GM12865 (cell line): ENCODE measurements around the gene ARID5B.

ENCODE experiments used
- DNase-seq: peaks from one replicate; pipeline ENCODE4 v3.0.0; 2010; ENCODE audit warnings: low read depth
- H3K4me3 ChIP-seq: 2 replicates; pipeline ENCODE4 v1.5.1; 2011; ENCODE audit warnings: mild to moderate bottlenecking, low read depth, low read length, control low read depth
- TF ChIP-seq, protein P1 (sequence below): IDR thresholded peaks from 2 replicates; pipeline ENCODE4 v1.5.1; 2011; ENCODE audit warnings: low read length, control low read depth, low read depth, inconsistent platforms; ENCODE audit not compliant: insufficient read depth; ENCODE audit errors: missing control alignments

Gene ARID5B

DNA sequence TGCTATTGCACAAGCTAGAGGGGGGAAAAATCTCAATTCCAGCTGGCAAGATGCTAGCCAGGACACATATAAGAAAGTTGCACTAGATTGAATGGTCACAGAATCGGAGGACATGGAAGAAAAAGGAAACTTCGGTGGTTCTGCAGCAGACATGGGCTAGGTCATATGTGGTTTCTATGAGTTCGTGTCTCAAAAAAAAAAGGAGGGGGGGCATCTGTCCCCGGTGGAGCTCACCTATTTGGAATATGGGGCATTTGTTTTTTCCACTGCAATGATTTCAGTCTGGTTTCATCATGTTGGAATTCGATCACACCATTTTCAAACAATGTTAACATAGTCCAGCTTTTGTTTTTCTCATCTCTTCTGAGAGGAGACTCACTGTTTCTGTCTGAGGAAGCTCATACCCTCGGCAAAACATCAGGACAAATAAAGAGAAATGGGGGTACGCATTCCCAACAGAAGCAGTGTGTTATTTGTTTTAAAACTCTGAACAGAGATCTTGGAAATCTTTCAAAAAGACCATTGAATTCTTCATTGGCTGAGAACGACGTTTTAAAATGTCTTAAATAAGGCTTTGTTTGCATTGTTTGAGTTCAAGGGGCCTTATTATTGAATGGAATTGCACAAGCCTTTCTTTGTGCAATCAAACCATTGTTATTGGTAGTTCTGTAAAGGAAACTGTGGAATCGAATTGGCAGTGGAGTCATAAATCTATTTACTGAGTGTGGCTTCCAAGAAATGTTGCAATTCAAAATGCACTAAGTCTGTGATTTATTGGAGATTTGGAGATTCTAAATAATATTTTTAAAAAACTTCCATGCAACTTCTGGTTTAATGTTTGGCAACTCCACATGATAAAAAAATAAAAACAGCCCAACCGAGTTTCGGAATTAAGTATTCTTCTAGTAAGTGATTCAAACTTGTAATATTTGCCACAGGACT, 194.0 kb downstream of the ARID5B start:
- TF ChIP-seq, protein P1, sequence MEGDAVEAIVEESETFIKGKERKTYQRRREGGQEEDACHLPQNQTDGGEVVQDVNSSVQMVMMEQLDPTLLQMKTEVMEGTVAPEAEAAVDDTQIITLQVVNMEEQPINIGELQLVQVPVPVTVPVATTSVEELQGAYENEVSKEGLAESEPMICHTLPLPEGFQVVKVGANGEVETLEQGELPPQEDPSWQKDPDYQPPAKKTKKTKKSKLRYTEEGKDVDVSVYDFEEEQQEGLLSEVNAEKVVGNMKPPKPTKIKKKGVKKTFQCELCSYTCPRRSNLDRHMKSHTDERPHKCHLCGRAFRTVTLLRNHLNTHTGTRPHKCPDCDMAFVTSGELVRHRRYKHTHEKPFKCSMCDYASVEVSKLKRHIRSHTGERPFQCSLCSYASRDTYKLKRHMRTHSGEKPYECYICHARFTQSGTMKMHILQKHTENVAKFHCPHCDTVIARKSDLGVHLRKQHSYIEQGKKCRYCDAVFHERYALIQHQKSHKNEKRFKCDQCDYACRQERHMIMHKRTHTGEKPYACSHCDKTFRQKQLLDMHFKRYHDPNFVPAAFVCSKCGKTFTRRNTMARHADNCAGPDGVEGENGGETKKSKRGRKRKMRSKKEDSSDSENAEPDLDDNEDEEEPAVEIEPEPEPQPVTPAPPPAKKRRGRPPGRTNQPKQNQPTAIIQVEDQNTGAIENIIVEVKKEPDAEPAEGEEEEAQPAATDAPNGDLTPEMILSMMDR, result no peak
- no peak overlapping the region for H3K4me3 ChIP-seq
- no peak for DNase-seq

DNA sequence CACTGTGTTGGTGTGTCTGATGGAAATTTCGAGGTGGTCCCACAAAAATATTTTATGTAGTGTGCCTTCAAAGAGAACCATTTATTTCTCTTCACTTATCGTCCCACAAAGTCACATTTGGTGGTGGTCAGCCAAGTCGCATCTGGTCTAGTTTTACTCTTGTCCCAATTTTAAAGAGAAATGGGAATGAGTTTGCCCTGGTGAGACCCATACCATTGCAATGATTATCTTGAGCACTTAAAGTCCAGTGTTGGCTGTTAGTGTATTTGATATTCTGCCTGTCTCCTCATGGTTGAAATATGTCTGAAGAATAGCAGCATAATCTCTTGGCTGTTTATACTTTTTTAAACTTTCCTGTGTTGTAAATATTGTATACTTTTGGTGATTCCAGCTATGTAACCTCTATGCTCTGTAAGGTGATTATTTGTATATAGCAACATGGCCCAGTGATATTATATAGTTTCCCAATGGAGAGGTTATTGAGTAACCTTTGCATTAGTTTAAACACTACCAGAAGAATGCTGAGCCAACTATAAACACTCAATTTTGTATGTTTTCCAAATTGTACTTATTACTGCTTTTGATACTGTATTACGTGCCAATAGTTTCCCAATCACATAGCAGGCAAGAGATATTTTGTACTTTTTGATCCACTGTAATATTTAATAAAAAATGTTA, 194.9 kb downstream of the ARID5B start:
- H3K4me3 ChIP-seq, result no peak overlapping the region
- TF ChIP-seq, protein P1, result no peak
- no peak for DNase-seq

DNA sequence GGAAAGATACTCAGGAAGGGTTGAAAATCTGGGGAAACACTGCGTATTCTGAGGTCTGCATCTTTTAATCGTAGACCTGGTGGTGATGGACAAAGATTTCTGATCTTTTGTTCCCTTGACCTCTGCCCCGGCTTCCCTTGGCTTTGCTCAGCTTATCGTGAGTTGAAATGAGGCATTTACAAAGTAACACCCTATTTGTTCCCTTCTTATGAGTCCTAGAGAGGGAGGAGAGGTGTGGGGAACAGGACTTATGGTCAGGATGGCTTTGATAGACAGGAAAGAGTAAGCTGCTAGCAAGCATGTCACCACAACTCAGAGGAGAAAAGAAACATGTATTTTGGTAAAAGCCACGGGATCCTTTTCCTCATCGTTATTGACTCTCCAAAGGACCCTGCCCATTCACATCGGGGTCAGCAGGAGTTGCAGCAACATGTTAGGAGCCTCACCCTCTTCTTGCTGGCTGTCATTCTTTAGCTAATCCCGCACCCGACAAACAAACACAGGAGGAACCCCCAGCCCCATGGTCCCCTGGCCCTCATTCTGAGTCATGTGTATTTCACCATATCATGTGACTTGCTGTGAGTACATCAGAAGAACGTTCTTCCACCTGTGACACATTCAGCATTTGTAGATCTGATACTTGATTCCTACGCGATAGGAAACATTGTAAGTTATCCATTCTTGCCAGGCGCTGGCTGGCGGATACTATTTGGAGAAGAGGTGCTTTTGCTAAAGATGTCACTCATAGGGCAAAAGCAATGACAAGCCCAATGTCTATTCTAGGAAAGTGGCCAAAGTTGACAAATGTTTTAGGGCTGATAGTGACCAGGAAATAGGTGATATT, 197.0 kb downstream of the ARID5B start:
- TF ChIP-seq, protein P1, result no peak
- DNase-seq, result no peak
- no peak overlapping the region for H3K4me3 ChIP-seq

DNA sequence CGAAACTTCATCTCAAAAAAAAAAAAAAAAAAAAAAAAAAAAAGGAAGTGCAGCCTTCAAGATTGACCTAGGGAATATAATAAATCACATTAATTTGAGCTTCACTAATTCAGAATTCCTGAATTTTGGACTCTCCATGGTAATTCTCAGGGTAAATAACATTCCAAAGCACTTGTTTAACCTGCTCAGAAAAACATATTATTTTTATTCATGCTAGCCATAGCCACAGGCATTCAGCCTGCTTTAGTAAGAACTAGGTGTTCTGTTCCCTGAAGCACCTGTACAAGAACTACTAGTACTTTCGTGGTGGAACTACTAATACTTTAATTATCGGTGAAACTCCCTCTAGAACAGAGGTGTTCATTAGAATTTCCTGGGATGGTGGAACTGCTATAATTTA, 197.8 kb downstream of the ARID5B start:
- DNase-seq, result no peak
- no peak overlapping the region for H3K4me3 ChIP-seq
- TF ChIP-seq, protein P1, result no peak

DNA sequence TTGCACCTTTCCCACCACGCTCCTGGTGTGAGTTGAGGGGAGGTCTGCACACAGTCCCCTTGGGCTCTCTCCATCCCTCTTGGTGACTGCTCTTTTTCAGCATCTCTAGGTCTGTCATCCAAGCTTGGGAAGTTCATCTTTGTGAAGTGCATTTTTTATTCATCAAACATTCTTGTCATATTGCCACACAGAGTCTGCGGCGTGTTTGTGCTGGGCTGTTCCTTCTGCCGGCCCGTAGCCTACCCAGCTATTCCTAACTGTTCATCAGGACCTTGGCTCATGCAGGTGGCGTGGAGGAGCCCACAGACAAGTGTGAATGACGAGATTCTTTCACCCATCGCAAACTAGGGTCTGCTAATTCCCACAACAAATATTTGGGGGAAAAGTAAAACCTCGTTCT, 202.4 kb downstream of the ARID5B start:
- H3K4me3 ChIP-seq, result no peak overlapping the region
- DNase-seq, result no peak
- TF ChIP-seq, protein P1, result no peak

DNA sequence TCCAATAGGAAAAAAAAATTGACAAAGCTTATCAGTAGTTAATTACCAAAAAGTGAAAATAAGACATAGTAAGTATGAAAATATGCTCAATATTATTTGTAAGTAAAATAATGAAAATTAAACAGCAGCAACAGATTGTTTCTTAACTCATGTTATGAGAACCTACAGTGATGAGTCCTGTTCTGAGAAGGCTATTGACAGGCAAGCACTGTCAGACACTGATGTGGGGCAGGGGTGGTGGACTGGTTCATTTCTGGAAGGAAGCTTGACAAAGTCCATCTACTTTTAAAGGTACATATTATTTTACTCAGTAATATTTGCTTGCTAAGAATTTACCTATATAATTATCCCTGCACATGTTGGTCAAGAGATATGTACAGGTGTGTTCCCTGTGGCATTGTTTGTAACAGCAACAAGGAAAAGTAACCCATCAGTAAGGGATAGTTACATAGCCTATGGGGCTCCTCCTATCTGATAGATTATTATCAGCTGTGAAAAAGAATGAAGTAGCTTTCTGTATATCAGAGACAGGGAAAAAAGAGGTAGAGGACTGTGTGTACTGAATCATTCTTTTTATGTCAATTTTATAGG, 205.5 kb downstream of the ARID5B start:
- H3K4me3 ChIP-seq, result no peak overlapping the region
- no peak for DNase-seq
- TF ChIP-seq, protein P1, result no peak
